Iris pigment epithelial cell (primary cell): Measurements from ENCODE around the gene PRCD.
"Not testable (repeated sequence)": the region's sequence is repeated elsewhere in the genome, so short reads cannot be mapped to it uniquely, and the experiment has no call there.

Experiments used
- DNase-seq: peaks from one replicate; pipeline ENCODE4 v3.0.0-alpha.2; 2011; ENCODE audit warnings: low read depth

Gene PRCD

DNA sequence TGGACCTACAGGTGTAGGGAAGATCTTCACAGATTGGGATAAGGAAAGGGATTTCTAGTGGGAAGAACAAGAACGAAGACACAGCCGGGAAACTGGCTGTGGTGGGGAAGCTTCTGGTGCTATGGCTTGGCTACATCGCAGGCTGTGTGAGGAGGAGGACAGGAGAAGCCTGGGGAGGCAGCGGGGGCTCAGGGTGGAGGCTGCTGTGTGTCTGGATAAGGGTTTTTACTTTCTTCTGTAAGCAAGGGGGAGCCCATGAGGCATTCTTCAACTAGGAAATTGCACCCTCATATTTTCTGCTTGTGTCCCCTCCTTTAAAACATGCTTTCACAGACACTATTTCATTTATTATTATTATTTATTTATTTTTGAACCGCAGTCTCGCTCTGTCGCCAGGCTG, 35.7 kb upstream of the PRCD start:
- DNase-seq, result peak; percentile 46

GRCh38 chr17:76506408-76507345, 33.2 kb upstream of the PRCD start:
- peak; percentile 56 for DNase-seq

DNA sequence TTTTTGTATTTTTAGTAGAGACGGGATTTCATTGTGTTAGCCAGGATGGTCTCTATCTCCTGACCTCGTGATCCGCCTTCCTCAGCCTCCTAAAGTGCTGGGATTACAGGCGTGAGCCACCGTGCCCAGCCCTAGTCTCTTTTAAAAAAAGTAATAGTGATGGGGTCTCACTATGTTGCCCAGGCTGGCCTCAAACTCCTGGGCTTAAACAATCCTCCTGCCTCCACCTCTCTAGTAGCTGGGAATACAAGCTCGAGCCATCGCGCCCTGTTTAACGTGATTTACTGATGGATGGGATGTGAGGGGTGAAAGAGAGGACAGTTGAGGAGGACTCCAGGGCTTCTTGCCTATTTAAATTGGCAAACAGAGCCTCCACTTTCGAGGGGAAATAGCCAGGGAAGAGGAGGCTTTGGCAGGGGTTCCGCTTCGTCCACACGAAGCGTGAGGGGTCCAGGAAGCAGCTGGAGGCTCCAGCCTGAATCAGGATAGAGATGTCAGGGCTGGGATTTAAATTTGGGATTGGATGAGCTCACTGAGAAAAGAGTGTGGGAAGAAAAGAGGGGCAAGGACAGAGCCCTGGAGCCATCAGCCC, 31.3 kb upstream of the PRCD start:
- not testable (repeated sequence) for DNase-seq

GRCh38 chr17:76510831-76511244, 29.0 kb upstream of the PRCD start:
- DNase-seq, result no peak

DNA sequence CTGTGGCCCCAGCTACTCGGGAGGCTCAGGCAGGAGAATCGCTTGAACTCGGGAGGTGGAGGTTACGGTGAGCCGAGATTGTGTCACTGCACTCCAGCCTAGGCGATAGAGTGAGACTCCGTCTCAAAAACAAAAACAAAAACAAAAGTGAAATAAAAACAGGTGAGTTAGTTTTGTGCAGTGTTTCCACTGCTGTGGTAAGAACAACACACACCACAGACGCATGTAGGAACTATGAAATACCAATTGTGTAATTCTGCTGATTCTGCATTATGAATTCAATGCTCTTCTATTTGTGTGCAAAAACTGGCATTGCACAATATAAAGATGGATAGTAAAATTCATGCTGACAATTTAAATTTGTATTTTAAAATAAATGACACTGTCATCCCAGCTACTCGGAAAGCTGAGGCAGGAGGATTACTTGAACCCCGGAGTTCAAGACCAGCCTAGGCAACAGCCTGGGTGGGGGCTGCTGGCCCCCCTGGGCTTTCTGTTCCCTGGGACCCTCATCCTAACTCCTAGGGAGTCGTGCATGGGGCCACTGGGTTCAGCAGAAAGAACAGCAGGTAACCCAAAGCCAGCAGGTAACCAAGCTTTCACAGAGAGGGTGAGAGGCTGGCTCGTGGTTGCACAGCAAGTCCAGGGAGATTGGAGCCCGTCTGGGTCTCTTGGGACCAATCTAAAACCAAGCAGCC, 28.0 kb upstream of the PRCD start:
- DNase-seq, result no peak

DNA sequence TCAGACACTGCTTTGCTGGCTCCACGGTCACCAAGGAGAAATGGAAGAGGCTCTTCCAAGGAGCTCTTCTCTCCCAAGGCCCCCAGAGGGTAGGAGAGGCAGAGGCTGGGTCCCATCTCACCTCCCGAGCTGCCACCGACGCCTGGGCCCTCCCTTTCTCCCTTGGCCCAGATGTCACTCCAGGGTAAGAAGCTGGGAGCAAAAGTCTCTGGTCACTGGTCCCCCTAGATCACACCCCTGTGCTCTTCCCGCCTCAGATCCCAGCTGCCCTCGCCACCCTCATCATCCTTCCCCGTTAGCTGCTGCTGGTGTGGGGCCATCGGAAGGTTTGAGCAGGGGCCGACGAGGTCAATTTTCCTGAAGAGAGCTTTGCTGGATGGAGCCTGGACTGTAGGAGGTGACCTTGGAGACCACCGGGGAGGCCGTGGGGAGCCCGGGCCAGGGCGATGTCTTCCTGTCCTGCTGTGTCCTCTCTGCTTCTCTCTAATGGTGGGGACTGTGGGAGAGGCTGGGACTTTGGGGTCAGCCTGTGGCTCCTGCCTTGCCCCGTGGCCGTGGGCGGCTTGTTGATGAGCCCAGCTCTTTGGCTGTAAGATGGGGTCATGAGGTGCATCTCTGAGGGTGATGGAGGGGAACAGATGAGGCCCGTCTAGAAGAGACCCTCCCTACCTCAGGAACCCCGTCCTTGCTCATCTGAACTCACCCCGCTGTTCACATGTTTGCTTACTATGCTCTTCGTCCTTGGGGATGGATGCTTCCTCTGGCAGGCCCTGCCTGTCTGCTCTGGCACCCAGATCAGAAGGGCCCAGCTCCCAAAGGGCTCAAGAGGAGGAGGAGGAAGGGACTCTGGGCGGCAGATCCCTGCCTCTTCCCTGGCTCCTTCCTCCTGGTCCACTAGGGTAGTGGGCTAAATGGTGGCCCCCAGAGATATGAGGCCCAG, 27.2 kb upstream of the PRCD start:
- no peak for DNase-seq

- DNase-seq, result no peak
Observed at GRCh38 chr17:76513306-76513692, 26.5 kb upstream of the PRCD start.

GRCh38 chr17:76514355-76514754, 25.5 kb upstream of the PRCD start:
- not testable (repeated sequence) for DNase-seq

GRCh38 chr17:76515274-76515949, 24.4 kb upstream of the PRCD start:
- peak; percentile 91 for DNase-seq

DNA sequence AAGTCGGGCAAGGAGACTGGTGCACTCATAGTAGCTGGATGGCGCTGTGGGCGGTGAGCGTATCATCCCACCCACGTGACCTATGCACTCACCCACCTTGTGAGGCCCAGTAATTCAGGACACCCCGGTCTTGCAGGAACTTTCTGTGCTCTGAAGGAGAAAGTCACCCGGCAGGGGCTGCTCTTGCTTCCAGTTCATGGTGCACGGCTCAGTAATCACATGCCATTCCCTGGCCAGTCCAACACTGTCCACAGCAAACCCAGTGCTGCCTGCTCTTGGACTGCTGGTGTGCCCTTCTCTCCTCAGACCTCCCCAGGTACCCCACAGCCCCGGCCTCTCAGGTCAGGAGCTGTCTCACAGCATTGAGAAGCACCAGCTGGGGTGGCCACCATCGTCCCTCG, 22.2 kb upstream of the PRCD start:
- no peak for DNase-seq

GRCh38 chr17:76519048-76519966, 20.5 kb upstream of the PRCD start:
- DNase-seq, result no peak

DNA sequence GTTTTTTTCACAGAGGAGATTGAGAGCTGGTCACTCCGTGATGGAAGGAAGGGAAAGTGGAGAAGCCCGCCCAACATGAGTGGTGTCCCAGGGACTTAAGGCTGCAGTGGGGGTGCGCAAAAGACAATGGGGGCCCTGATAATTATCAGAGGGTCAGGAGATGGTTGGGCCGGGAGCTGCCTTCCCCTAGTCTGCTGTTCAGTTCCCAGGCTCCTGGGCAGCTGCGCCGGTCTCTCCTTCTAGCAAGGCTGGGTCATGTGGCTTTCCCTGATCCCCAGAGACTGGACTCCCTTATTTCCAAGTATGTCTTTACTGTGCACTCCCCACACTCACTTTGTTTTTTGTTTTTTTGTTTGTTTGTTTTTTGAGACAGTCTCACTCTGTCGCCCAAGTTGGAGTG, 18.6 kb upstream of the PRCD start:
- no peak for DNase-seq

GRCh38 chr17:76521683-76522082, 18.2 kb upstream of the PRCD start:
- DNase-seq, result not testable (repeated sequence)

DNA sequence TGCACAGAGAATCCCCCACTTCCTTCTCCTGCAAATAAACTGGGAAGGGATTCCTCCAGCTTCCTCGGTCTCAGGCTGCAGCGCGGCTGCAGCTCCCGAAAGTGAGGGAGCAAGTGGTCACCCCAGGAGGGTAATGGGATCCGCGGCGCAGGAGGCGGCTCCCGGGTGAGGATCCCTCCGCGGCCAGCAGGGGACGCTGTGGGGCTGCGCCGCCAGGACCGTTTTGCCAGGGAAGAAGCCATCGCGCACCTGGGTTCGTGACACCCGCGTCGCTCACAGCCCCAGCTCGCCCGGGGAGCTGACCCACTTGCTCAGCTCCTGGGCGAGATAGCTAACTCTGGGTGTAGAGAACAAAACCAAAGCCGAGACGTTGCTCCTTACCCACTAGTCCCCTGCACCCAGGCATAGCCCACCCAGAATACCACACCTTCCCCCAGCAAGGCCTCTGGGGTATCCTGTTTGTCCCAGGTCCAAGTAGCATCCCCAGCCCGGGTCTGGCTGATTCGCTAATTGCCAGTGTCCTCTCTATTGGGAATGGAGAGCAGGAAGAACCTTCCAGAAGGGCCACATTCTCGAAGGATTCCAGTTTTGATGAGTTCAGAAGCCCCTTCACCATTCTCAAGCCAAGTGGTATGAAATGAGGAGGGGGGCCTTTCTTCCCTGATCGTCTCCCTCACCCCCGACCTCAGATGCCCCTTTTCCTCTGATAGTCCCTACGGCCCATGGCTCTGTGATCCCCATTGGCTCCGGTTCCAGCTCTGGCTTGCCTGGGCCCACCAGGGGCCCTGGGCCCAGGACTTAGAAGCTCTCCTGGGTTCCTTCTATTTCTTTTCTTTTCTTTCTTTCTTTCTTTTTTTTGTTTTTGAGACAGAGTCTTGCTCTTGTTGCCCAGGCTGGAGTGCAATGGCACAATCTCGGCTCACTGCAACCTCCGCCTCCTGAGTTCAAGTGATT, 16.5 kb upstream of the PRCD start:
- peak; percentile 42 for DNase-seq

DNA sequence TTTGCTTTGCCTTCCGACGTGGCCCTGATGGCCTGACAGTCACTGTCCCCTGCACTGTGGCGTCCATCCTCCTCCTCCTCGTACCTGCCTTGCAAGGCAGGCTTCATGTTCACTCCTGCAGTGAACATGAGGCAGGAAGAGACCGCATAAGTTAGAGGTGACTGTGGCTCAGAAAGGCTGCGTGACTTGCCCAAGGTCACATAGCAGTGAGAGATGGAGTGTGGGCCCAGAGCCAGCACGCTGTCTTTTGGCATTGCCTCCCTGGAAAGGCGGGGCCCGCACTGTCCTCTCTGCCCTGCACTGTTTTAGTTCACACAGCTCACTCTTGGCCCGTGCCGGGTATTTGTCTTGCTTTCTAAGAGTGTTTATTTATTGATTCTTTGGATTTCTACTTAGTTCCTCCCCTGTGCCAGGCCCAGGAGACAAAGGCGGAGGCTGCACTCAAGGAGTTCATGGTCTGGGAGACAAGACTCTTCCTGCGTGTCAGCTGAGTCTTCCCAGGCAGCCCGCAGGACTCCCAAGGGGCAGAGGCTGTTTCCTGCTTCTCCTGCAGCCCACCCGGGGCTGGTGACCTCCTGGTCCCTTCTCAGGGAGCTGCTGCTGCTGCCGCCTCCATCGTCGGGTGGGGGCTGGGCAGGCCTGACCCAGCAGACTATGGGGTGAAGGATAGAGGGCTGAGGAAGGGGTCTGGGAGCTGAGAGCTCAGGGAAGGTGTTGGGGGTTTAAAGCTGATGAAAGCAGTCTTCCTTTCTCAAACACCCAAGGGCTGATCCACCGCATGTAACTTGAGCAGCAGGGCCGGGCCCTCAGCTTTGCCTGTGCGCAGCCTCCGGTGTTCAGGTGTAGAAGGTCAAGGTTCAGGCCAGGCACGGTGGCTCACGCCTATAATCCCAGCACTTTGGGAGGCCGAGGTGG, 15.0 kb upstream of the PRCD start:
- DNase-seq, result peak; percentile 45

DNA sequence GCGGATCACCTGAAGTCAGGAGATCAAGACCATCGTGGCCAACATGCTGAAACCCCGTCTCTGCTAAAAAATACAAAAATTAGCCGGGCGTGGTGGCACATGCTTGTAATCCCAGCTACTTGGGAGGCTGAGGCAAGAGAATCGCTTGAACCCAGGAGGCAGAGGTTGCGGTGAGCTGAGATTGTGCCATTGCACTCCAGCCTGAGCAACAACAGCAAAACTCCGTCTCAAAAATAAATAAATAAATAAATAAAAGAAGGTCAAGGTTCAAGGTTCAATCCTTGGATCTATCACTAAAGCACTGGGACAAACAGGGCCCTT, 14.4 kb upstream of the PRCD start:
- not testable (repeated sequence) for DNase-seq

- not testable (repeated sequence) for DNase-seq
Observed at GRCh38 chr17:76527016-76527415, 12.8 kb upstream of the PRCD start.
